NCI-H526 treated with DMSO at 0.1 percent for 48 hours (cell line): ENCODE measurements around the gene HNRNPC.

Source experiments
- DNase-seq: peaks from one replicate; lab custom pipeline; 2025; lab: John Stamatoyannopoulos, UW

The HNRNPC gene

GRCh38 chr14:21210023-21210422 is 59.2 kb downstream of the HNRNPC start:
- no peak for DNase-seq

GRCh38 chr14:21209185-21209584 is 60.1 kb downstream of the HNRNPC start:
- no peak for DNase-seq

GRCh38 chr14:21208554-21208953 is 60.7 kb downstream of the HNRNPC start:
- no peak for DNase-seq

GRCh38 chr14:21206753-21207684 is 62.2 kb downstream of the HNRNPC start:
- no peak for DNase-seq

- no peak for DNase-seq
Observed at GRCh38 chr14:21205678-21206581, 63.3 kb downstream of the HNRNPC start.

- DNase-seq = no peak
Observed at GRCh38 chr14:21205026-21205677, 64.1 kb downstream of the HNRNPC start.

- DNase-seq = no peak
Observed at GRCh38 chr14:21204167-21205025, 64.8 kb downstream of the HNRNPC start.

- no peak for DNase-seq
Observed at GRCh38 chr14:21203470-21204166, 65.6 kb downstream of the HNRNPC start.

GRCh38 chr14:21202463-21203358 is 66.5 kb downstream of the HNRNPC start:
- no peak for DNase-seq

- DNase-seq = no peak
Observed at GRCh38 chr14:21201732-21202462, 67.3 kb downstream of the HNRNPC start.

GRCh38 chr14:21200752-21201461 is 68.3 kb downstream of the HNRNPC start:
- no peak for DNase-seq

- no peak for DNase-seq
Observed at GRCh38 chr14:21199611-21200560, 69.4 kb downstream of the HNRNPC start.

- DNase-seq = no peak
Observed at GRCh38 chr14:21197418-21198205, 71.6 kb downstream of the HNRNPC start.

- no peak for DNase-seq
Observed at GRCh38 chr14:21194597-21194996, 74.6 kb downstream of the HNRNPC start.

- DNase-seq = no peak
Observed at GRCh38 chr14:21192875-21193535, 76.2 kb downstream of the HNRNPC start.

- no peak for DNase-seq
Observed at GRCh38 chr14:21192447-21192822, 76.8 kb downstream of the HNRNPC start.
